HL-60/S4 (cell line): ENCODE results near the gene NKX2-3.

Experiments
- in situ Hi-C: fragments of 300-500 bp; cut with MboI; formaldehyde crosslinking; loops from 2 replicates; pipeline ENCODE4 v1.14.3; 2022; ENCODE audit warnings: low sequenced_read_pairs

The NKX2-3 gene

DNA sequence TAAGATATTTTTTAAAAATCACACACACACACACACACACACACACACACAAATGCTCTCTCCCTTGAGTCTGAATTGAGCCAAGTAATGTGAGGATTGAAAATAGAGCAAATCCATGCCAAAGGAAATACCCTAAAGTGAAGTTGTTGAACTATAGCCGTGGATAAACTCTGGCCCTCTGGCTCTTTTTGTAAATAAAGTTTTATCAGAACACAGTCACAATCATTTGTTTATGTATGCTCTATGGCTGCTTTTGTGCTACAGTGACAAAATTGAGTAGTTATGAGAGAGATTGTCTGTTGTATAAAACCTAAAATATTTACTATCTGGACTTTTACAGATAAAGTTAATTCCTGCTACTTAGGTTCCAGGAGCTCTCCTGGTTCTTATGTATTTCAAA is 39.1 kb downstream of the NKX2-3 start:
- in situ Hi-C loops, result no loop called here

DNA sequence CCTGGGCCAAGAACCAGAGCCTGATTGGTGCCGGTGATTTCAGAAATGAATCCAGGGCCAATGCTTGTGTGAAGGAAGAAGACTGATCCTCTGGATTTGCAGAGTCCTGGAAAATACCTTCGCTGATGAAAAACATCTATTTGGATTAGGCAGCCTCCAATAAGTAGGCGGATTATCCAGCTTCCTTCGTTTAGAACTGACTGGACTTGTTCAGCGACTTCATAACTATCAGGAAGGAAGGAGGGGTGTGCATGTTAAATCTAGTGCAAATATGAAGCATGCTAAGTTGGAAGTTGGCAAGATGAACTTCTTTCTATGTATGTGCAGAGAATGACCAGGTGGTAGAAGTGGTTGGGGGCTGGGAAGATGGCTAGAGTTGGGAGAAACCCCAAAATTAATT is 41.0 kb downstream of the NKX2-3 start:
- in situ Hi-C loops, result no loop called here

- in situ Hi-C loops, result no loop called here
Measured at GRCh38 chr10:99579971-99580370, 47.2 kb downstream of the NKX2-3 start.

DNA sequence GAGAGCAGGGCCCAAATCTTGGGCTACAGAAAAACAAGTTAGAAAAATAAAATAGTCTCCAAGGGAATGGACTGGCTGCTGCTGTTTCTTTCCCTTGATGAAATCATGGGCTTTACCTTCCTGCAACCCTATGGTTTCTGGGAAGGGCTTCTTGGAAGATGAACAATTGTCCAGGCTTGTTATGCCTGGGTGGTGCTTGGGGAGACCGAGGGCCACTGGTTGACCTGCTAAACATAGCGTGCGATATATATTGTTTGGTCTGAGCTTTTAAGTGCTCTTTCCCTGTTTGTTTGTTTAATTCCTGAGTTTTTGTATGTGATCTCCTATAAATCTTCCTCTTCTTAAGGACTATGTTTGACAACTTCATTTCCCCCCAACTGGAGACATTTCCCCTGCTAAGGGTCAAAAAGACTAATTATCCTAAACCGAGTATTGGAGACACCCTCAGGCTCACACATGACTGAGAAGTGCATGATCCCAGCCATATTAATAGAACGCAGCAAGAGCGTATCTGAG is 49.6 kb downstream of the NKX2-3 start:
- in situ Hi-C loops, result no loop called here

DNA sequence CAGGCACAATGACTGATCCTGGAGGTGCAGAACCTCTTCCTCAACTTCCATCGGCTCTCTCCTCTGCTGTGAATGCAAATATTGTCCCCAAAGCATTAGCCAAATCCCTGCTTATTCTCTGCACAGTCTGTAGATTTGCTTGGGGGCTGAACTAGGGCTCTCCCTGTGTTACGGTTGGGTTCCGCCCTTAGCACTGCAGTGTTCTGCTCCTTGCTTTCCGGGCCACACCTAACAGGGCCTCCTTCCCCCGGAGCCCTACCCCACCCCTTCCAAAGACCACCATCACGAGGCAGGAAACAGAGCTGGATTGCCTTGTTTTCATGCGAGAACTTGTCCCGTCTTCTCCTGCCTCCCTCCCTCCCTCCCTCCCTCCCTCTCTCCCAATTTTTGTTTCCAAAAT is 50.9 kb downstream of the NKX2-3 start:
- in situ Hi-C loops, result no loop called here
